K562 (cell line): ENCODE data around the gene NDUFB10. TPM values are rescaled to one million over a fixed set of nuclear protein-coding genes. Genes with fewer than 3 reads are reported as not detected.

Source experiments
- ELF2 ChIP-seq: fragments of 250-450 bp; sonication (Bioruptor Pico); IDR thresholded peaks from 2 replicates; pipeline ENCODE4 v1.5.0; 2021; ENCODE audit warnings: mild to moderate bottlenecking
- ERF ChIP-seq: fragments of 450-650 bp; formaldehyde crosslinking; IDR thresholded peaks from 2 replicates; pipeline ENCODE4 v1.4.0; 2020; ENCODE audit warnings: mild to moderate bottlenecking, mixed read lengths
- ETV1 ChIP-seq: fragments of 450-650 bp; conservative IDR thresholded peaks from 2 replicates; pipeline ENCODE4 v1.6.1; 2016; ENCODE audit warnings: missing genetic modification characterization, control low read depth, low read depth, missing compliant biosample characterization
- HNRNPH1 ChIP-seq: fragments of 200-400 bp; formaldehyde crosslinking; optimal IDR thresholded peaks from 2 replicates; pipeline ENCODE3; 2017; ENCODE audit warnings: low read depth, mild to moderate bottlenecking, low read length, moderate library complexity
- KDM2B ChIP-seq: fragments of 250-450 bp; sonication (Bioruptor Pico); IDR thresholded peaks from 2 replicates; pipeline ENCODE4 v1.8.0; 2021; ENCODE audit warnings: mild to moderate bottlenecking, moderate library complexity
- KDM4B ChIP-seq, 2 experiments: fragments of 450-650 bp in 1 of 2; sonication (generic) in 1 of 2; IDR thresholded peaks; 2 replicates each; pipeline ENCODE4 v1.6.1; 2016 to 2017; ENCODE audit warnings: borderline replicate concordance in 2 of 2, antibody characterized with exemption in 1 of 2, low read depth in 1 of 2, mild to moderate bottlenecking in 1 of 2
- KDM5B ChIP-seq: fragments of 200-600 bp; sonication (generic); IDR thresholded peaks from 2 replicates; pipeline ENCODE4 v1.6.1; 2012; ENCODE audit warnings: low read depth, mild to moderate bottlenecking, moderate library complexity, low read length, control low read depth, inconsistent platforms; ENCODE audit not compliant: insufficient replicate concordance
- MYC ChIP-seq, 2 experiments: fragments of 250-450 bp in 1 of 2; sonication (Bioruptor Pico) in 1 of 2; IDR thresholded peaks; 2 replicates each; pipeline versions ENCODE4 v1.5.1 to v1.6.1; 2012 to 2021; ENCODE audit warnings: low read depth in 2 of 2, borderline replicate concordance in 1 of 2, improper control_type of control experiment in 1 of 2, low read length in 1 of 2, mild to moderate bottlenecking in 1 of 2, moderate library complexity in 1 of 2
- RBM14 ChIP-seq: fragments of 200-400 bp; formaldehyde crosslinking; IDR thresholded peaks from 2 replicates; pipeline ENCODE4 v1.6.1; 2018; ENCODE audit warnings: low read depth, mild to moderate bottlenecking, low read length, moderate library complexity, borderline replicate concordance; ENCODE audit not compliant: insufficient read depth
- RFX7 ChIP-seq: fragments of 250-450 bp; sonication (Bioruptor Pico); IDR thresholded peaks from 2 replicates; pipeline ENCODE4 v1.5.1; 2021; ENCODE audit warnings: mild to moderate bottlenecking
- SRSF9 ChIP-seq: fragments of 200-400 bp; formaldehyde crosslinking; IDR thresholded peaks from 2 replicates; pipeline ENCODE4 v1.6.1; 2017; ENCODE audit warnings: low read depth, low read length, borderline replicate concordance
- STAG1 ChIP-seq: sonication (generic); formaldehyde crosslinking; IDR thresholded peaks from 2 replicates; pipeline ENCODE4 v1.5.0; 2020; ENCODE audit warnings: missing genetic modification reagents, borderline replicate concordance
- ZNF766 ChIP-seq: fragments of 200-800 bp; sonication (Bioruptor generic); conservative IDR thresholded peaks from 2 replicates; pipeline ENCODE4 v1.6.1; 2016; ENCODE audit warnings: missing genetic modification characterization, missing compliant biosample characterization
- polyA plus RNA-seq, 8 experiments: library from polyadenylated mRNA; depleted of rRNA in 4 of 8; stranded (reverse) in 5 of 8; unstranded in 3 of 8; fragments of >200 nt; fragmentation: Nextera tagmentation in 2 of 8; fragmentation: Illumina TruSeq in 1 of 8; extraction: Ambion mirVana in 2 of 8; extraction: Trizol in 1 of 8; gene quantifications; 2 replicates each; pipeline versions ENCODE4 v1.2.1 to v1.2.3, GENCODE V29; 2011 to 2014; ENCODE audit warnings: inconsistent platforms in 1 of 8, missing spikeins in 1 of 8
- total RNA-seq, 7 experiments: library from RNA; depleted of rRNA in 6 of 7; stranded (reverse); fragments of >200 nt in 6 of 7; fragmentation: Illumina TruSeq in 2 of 7; extraction: Trizol in 2 of 7; gene quantifications; 2 replicates each; pipeline versions ENCODE4 v1.2.1 to v1.2.3, GENCODE V29; 2011 to 2021; ENCODE audit warnings: low replicate concordance in 1 of 7
- TF ChIP-seq, protein P1 (sequence below), 2 experiments: fragments of 450-650 bp; IDR thresholded peaks; 2 replicates each; pipeline ENCODE4 v1.6.1; 2018; ENCODE audit warnings: mild to moderate bottlenecking in 2 of 2, low read depth in 1 of 2; ENCODE audit not compliant: partially characterized antibody in 2 of 2
- TF ChIP-seq, protein P2 (sequence below): IDR thresholded peaks from 2 replicates; pipeline ENCODE4 v1.6.1; 2011; ENCODE audit not compliant: insufficient read length; ENCODE audit errors: extremely low read depth
- TF ChIP-seq, protein P3 (sequence below), 2 experiments: fragments of 150-350 bp in 1 of 2; IDR thresholded peaks; 2 replicates each; pipeline ENCODE4 v1.6.1; 2012 to 2016; ENCODE audit warnings: low read depth in 2 of 2, low read length in 2 of 2, mild to moderate bottlenecking in 1 of 2, moderate library complexity in 1 of 2
- TF ChIP-seq, protein P4 (sequence below): fragments of 450-650 bp; formaldehyde crosslinking; IDR thresholded peaks from 2 replicates; pipeline ENCODE4 v1.4.0; 2022; ENCODE audit warnings: mild to moderate bottlenecking, moderate library complexity

The NDUFB10 gene
- total and polyA plus RNA-seq, 9 of the 15 experiments (the other 6 are each of a cell fraction or from before 2014, with no cell fraction given) = 69.3 to 527 (median 161) TPM

DNA sequence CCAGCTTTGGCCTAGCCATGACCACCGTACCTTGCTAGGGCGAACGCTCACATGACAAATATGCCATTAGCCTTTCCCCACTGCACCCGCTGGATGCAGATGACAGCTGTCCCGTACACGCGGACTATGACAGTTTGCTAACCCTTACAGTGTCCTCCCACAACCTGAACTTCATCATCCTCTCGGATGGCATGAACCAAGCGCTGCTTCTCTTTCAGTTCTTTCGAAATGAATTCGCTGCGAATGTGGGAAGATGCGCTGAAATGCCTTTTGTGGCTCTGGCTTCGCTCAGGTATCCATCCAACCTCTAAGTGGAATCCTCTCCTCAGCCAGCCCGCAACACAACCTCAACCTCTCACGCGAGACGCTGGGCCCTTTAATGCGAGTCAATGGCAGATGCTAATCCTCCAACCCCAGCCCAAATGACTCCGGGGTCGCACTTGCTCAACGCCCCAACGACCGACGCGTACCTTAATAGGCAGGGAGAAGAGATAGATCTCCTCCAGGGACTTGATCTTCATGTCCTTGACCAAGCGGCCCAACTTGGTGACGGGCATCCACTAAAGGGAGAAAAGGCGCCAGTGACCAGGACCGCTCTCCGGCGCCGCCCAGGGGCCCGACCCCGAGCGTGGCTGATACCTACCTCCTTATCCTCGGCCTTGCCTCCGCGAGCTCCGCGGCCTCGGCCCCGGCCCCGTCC is 4.6 kb downstream of the NDUFB10 start (continued):
- TF ChIP-seq, protein P1, sequence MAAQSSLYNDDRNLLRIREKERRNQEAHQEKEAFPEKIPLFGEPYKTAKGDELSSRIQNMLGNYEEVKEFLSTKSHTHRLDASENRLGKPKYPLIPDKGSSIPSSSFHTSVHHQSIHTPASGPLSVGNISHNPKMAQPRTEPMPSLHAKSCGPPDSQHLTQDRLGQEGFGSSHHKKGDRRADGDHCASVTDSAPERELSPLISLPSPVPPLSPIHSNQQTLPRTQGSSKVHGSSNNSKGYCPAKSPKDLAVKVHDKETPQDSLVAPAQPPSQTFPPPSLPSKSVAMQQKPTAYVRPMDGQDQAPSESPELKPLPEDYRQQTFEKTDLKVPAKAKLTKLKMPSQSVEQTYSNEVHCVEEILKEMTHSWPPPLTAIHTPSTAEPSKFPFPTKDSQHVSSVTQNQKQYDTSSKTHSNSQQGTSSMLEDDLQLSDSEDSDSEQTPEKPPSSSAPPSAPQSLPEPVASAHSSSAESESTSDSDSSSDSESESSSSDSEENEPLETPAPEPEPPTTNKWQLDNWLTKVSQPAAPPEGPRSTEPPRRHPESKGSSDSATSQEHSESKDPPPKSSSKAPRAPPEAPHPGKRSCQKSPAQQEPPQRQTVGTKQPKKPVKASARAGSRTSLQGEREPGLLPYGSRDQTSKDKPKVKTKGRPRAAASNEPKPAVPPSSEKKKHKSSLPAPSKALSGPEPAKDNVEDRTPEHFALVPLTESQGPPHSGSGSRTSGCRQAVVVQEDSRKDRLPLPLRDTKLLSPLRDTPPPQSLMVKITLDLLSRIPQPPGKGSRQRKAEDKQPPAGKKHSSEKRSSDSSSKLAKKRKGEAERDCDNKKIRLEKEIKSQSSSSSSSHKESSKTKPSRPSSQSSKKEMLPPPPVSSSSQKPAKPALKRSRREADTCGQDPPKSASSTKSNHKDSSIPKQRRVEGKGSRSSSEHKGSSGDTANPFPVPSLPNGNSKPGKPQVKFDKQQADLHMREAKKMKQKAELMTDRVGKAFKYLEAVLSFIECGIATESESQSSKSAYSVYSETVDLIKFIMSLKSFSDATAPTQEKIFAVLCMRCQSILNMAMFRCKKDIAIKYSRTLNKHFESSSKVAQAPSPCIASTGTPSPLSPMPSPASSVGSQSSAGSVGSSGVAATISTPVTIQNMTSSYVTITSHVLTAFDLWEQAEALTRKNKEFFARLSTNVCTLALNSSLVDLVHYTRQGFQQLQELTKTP (IDR thresholded peaks at IDR 0.05; ENCODE audit: low read depth in 1 of 2, partially characterized antibody in 2 of 2) = no peak
- no peak for TF ChIP-seq KDM4B (IDR thresholded peaks at IDR 0.05; ENCODE audit: borderline replicate concordance in 2 of 2, low read depth in 1 of 2)
- TF ChIP-seq KDM5B = no peak
- no peak for TF ChIP-seq MYC (IDR thresholded peaks at IDR 0.05; ENCODE audit: low read depth, low read length)
- no peak for TF ChIP-seq MYC (CRISPR knock-in tag; IDR thresholded peaks at IDR 0.05; ENCODE audit: borderline replicate concordance, low read depth)
- no peak for TF ChIP-seq RFX7 (CRISPR knock-in tag)
- TF ChIP-seq ETV1 (tag) = no peak
- TF ChIP-seq STAG1 = no peak
- no peak for TF ChIP-seq KDM2B (CRISPR knock-in tag)
- no peak for TF ChIP-seq SRSF9
- TF ChIP-seq HNRNPH1 = no peak
- TF ChIP-seq ERF (CRISPR knock-in tag) = no peak
- 0 out of 2 replicates have a peak, but pooled peaks have one; percentile 17 for TF ChIP-seq ELF2 (CRISPR knock-in tag)
- TF ChIP-seq, protein P2, sequence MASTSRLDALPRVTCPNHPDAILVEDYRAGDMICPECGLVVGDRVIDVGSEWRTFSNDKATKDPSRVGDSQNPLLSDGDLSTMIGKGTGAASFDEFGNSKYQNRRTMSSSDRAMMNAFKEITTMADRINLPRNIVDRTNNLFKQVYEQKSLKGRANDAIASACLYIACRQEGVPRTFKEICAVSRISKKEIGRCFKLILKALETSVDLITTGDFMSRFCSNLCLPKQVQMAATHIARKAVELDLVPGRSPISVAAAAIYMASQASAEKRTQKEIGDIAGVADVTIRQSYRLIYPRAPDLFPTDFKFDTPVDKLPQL = no peak
- TF ChIP-seq ZNF766 (CRISPR knock-in tag) = no peak
- TF ChIP-seq, protein P3, sequence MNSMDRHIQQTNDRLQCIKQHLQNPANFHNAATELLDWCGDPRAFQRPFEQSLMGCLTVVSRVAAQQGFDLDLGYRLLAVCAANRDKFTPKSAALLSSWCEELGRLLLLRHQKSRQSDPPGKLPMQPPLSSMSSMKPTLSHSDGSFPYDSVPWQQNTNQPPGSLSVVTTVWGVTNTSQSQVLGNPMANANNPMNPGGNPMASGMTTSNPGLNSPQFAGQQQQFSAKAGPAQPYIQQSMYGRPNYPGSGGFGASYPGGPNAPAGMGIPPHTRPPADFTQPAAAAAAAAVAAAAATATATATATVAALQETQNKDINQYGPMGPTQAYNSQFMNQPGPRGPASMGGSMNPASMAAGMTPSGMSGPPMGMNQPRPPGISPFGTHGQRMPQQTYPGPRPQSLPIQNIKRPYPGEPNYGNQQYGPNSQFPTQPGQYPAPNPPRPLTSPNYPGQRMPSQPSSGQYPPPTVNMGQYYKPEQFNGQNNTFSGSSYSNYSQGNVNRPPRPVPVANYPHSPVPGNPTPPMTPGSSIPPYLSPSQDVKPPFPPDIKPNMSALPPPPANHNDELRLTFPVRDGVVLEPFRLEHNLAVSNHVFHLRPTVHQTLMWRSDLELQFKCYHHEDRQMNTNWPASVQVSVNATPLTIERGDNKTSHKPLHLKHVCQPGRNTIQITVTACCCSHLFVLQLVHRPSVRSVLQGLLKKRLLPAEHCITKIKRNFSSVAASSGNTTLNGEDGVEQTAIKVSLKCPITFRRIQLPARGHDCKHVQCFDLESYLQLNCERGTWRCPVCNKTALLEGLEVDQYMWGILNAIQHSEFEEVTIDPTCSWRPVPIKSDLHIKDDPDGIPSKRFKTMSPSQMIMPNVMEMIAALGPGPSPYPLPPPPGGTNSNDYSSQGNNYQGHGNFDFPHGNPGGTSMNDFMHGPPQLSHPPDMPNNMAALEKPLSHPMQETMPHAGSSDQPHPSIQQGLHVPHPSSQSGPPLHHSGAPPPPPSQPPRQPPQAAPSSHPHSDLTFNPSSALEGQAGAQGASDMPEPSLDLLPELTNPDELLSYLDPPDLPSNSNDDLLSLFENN (IDR thresholded peaks at IDR 0.05; ENCODE audit: low read depth in 2 of 2, low read length in 2 of 2) = no peak
- TF ChIP-seq, protein P4, sequence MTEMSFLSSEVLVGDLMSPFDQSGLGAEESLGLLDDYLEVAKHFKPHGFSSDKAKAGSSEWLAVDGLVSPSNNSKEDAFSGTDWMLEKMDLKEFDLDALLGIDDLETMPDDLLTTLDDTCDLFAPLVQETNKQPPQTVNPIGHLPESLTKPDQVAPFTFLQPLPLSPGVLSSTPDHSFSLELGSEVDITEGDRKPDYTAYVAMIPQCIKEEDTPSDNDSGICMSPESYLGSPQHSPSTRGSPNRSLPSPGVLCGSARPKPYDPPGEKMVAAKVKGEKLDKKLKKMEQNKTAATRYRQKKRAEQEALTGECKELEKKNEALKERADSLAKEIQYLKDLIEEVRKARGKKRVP (CRISPR knock-in tag) = no peak
- no peak for TF ChIP-seq RBM14
